NCI-H2227 (cell line): Measurements from ENCODE around the gene PTPRD.

Experiments used
- DNase-seq: peaks from one replicate; lab custom pipeline; 2025; ENCODE audit not compliant: unreplicated experiment; lab: John Stamatoyannopoulos, UW

The PTPRD gene

DNA sequence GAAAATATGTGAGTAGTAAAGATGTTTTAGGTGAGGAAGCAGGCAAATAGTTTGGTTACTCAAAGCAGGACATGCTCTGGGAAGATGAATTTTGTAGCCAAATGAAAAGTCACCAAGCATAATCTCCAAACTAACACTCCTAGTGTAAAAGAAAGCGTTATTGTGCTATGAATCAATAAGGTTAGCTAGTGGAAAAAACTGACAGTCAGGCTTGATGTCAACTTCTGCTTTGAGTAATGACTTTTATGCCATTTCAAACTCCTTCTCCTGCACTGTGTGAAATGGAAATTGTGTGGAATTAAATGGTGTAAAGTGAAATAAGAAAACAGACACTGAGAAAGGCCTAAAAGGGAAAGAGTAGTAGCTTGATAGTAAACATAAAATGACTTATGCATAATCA lies 2176.0 kb downstream of the PTPRD start:
- no peak for DNase-seq

DNA sequence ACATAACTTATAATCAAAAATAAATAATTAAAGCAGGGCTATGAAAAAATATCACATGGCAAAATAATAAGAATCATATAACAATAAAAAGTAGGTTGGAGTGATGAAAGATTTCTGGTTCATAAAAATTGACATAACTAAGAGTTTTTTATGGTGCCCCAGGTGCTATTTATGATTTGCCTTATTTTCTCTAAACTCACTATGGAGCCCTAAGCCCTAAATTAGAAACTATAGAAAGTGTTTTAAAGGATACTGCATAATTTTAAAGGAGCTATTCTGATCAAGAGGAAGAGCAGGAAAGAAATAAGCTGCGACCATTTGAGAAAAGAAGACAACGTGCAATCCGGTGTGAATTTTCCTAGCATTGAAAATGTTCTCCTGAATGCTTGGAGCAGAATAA lies 2178.2 kb downstream of the PTPRD start:
- no peak for DNase-seq

DNA sequence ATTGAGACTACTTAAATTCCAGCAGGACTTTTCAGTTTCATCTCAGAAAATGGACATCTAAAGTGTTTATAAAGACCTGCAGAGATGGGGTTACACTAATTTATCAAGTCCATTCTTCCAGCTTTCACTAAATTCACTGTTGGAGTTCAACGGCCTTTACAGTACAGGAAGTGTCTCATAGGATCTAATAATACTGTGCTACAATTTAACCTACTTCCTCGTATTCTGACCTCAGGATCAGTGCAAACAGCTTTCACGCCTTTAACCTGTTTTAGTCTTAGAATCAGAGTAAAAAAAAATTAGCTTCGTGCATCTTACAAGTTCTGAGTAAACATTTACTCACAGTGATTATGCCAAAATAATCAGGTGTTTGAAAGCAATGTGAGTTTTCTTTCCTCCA lies 2180.6 kb downstream of the PTPRD start:
- DNase-seq: no peak

DNA sequence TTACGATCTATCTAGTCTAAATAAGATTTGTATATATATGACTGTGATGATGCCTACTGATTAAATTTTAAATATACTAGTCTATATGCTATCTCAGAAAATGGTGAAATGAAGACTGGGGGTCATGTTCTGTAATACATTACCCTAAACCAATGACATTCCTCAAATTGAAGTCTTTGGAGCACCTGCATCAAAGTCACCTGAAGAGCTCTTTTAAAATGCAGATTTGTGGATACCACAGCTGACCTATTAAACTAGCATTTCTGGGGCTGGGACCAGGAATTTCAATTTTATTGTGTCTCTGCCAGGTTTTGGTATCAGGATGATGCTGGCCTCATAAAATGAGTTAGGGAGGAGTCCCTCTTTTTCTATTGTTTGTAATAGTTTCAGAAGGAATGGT lies 2181.3 kb downstream of the PTPRD start:
- DNase-seq: no peak

DNA sequence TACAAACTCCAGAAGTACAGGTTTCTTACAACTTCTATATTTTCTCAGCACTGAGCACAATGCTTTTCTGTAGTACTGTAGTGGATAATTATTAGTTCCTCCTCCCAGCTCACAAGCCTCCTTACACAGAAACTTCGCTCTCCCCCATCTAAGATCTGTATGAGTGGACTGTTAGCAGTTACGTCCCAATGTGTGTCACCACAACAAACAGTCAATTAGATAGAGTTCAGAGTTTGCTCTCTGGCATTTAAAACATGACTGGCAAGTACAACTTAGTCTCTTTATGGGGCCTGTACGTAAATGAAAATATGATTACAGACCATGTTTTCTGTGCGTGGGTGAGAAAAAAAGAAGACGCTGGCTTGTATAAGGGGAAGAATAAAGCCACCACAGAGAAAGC lies 2181.9 kb downstream of the PTPRD start:
- DNase-seq: peak; percentile 7

DNA sequence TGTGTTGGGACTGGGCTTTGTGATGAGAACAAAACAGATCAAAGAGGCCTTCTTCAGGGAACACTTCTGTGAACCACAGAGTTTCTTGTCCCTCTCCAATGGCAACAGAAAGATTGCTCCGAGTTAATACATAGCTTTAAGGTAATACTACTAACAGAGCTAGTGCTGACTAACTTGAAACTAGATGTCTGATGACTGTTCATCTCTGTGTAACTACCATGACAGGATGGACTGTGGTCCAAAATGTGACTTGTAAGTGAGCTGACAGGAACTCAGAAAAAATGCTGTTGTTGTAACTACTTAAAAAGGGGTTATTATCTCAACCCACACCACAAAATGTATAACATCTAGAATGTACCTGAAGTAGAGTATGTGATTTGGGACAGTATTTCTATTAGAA lies 2183.0 kb downstream of the PTPRD start:
- no peak for DNase-seq

DNA sequence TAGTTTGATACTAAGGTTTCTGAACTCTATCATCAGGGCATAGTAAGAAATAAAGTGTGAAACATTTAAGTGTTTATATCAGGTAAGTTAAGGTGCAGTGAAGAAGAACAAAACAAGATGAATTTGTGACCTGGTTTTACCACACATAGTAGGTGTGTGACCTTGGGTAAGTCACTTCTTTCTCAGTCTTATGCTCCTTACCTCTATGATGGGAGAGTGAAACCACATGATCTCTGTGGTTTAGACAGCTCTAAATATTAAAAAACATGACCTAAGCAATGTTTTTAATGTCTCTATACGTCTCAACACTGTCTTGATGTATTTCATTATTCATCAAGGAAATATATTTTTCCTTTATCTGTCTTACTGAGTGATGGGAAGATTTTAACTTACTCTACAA lies 2183.6 kb downstream of the PTPRD start:
- DNase-seq: no peak

DNA sequence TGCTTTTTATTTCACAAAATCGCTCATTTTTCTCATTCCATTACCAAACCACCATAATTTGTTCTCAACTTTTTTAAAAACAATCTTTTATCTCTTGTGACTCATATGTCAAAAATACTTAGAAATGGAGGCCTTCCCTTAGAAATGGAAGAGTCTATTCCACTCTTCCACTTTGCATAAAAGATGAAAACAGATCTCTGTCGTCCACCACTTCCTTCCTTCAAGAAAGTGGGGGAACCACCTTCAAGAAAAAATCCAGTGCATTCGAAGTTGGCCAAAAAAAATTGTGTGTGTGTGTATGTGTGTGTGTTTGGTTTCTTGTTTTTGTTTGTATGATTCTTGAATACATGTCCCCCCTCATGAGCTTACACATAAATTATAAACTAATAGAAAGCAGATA lies 2184.4 kb downstream of the PTPRD start:
- DNase-seq: no peak

DNA sequence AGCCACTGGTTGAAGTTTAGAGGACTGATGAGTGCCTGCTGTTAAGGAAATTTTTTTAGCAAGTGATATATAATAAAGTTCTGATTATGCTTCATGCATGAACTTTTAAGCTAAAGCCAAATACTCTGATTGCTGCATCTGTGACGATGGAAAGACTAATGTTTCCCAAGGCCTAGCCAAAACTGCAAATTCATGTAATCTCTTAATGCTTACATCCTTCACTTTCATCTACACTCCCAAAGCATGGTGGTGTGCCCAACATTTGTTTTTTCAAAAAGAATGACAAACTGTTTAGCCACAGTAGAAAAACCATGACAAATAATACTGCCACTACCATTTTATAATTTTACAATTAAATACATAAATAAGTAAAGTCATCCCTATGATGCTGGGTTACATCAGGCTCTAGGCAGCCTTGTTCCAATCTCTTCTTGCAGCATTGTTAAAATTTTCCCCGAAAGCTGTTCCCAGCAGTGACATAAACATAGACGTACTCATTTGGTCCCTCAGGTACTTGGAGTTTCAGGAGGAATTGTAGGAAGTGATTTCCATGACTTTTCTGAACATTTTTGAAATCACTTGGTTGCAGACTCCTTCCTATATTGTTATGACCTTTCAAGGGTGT lies 2187.9 kb downstream of the PTPRD start:
- DNase-seq: no peak

DNA sequence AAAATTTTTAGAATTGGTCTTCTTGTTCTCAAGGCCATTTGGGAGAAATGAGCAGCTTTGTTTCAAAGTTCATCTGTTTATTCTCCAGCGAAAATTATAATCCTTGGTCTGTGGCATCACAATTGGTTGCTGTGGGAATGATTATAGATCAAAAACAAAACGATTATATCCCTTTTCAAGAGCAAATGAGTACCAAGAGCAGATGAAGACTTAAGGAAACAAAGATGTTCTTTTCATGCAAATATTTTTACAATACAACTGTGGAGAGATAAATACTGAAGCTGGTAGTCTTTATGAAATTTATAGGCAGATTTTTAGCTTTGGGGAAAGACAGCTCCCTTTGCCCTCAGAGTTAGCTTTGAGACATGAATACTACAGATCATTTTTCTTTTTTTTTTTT lies 2192.4 kb downstream of the PTPRD start:
- DNase-seq: no peak

DNA sequence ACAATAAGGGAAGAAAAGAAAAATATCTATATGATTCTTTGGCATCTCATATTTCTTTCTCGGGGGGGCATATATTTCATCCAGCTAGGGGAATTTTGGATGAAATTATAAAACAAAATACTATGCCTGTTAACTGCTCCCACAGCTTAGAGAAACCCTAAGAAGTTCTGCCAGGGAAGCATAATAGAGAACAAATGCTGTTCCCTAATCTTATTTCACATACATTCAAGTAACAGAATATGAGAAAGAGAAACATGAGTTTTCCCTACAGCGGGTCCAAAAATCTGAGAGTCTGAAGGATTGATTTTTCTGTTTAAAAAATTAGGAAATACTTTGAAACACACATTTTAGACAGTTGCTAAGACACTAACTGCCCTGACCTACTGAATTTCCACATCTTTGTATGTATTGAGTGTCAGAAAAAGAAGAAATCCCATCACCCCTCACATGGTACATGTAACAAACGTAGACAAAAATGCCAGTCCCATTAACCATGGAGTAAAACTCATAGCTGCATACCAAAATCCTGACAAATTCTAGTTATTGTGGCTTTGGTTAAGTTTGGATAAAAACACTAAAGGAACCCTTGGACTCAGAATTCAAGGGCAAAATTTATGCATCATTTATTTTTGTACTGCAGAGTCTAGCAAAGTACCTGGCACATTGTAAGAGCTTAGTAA lies 2193.1 kb downstream of the PTPRD start:
- DNase-seq: no peak

DNA sequence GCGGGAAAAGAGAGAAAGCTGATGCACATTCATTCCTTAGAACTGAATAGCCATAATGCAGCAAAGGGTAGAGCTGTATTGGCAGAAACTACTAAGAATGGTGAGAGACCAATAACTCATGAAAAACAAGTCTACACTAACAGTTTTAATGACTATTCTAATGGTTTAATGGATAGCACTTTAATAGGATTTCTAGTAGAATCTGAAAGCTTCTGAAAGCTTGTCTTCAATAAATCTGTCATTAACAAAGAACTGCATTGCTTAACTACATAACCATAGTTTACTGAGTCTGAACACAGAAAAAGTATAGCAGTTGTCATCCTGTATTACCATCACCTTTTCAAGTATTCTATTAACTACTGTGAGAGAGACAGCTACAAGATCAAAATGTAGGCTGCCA lies 2195.5 kb downstream of the PTPRD start:
- DNase-seq: no peak

DNA sequence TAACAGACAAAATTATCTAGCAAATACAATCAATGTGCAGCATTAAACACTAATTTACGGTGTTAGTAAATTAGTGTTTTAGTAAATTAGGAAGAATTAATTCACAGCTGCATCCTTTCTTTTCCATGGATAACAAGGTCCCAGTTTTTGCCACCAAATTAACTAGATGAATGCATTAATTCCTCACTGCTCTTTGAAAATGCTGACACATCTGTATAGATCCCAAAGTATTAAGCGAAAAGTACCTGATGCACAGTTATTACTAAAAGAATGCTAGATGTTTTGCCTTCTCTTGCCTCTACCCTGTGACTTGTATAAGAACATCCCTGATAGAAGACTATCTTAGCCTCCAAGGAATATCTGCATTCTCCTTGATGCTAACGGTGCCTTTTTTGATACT lies 2200.5 kb downstream of the PTPRD start:
- DNase-seq: no peak

DNA sequence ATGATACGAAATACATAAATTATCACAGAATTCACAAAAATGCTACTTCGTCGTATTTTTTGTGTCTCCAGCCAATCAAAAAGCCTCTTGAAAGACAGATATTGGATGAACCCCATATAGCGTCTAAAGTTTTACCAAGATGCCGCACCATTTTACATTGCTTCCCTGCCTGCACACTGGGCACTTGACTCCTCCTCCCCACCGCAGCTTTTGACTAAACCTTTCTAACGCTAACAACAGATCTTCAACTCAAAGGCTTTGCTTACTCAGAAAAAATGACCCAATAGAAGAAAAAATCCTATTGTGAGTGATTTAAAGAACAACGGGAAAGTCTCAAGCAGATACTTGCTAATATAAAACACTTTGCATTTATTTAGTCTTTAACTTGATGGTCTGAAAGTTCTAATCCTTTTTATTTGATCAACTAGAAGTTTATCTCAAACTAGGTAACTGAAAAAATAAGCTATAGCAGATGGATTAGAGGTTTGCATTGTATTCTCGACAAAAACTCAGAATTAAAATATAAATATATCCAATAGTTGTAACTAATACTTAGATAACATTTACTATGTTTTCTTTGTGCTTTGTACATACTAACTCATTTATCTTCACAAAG lies 2204.1 kb downstream of the PTPRD start:
- DNase-seq: no peak

DNA sequence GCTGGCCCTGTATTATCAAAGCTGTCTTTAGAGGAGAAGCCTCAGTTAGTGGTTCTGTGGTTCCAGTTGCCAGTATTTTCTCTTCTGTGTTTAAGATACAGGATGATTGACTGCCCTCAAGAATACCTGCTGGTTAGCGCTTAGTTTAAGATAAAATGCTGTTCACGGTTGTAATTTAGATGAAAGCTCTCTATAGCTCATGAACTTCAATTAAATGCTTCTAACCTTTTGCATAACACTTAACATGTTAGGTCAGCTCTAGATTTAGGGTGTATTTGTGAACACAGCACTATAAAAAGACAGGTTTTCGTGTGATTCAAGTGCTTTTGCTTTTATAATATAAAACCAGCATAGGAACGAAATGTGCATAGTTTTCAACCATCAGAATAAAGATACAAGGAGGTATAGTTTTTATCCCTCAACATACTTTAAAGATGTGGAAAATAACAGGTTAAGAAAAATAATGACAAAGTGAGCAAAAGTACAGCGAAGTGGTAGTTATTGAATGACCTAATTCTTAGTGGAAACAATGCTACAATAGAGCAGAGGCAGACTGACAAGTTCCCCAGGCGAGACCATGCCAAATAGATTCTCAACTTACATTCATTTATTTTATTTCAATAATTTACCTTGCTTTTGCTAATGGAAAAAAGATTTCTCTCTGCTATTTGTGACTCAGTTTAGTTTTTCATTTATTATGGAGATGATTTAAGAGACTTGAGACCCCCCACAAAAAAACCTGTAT lies 2210.7 kb downstream of the PTPRD start:
- DNase-seq: peak; percentile 13

DNA sequence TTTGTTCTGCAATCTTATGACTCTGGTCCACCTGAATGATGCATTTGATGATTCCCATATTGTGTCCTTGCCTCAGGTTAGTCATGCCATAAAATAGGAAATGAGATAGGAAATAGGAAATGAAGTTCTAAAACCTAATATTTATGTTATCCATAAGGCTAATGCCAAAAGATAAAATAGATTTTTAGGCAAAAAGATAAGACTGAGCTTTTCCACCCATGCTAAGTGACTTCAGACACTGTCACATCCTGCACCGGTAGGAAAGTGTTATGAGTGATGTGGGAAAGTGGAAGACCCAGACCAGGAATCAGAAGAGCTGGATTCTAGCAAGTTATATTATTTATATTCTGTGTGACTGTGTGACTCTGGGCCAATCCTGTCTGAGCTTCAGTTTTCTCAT lies 2212.4 kb downstream of the PTPRD start:
- DNase-seq: no peak

DNA sequence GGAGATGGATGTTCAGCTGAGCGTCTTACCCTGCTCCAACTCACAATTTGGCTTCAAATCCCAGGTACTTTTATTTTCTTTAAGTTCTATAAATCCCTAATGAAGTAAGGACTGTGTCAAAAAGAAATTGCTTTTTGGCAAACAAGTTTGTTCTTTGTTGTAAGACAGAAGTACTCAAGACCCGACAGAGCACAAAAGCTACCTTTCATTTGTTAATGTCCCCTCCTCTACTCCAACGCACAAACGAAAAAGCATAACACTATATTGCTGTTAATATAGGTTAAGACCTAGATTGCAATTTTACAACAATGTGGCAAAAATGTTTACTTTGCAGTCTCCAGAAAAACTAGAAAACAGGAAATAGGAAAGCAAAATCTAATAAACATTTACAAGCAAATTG lies 2217.8 kb downstream of the PTPRD start:
- no peak for DNase-seq

DNA sequence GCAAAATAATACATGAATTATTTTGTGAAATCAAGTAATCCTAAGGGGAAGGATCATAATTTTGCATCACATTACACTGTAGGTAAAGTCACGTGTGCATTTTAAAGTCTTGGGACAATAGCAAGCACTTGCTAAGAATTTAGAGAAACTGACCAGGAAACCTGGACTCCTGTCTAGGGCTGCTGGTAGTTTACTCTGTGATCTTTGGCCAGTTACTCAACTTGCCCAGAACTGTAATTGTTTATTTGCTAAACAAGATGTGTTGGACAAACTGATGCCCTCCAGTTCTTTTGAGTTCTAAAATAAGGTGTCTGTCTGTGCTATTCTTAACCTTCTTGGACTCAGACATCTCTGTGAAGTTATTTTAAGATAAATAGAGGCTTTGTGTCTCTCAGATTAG lies 2218.5 kb downstream of the PTPRD start:
- no peak for DNase-seq

DNA sequence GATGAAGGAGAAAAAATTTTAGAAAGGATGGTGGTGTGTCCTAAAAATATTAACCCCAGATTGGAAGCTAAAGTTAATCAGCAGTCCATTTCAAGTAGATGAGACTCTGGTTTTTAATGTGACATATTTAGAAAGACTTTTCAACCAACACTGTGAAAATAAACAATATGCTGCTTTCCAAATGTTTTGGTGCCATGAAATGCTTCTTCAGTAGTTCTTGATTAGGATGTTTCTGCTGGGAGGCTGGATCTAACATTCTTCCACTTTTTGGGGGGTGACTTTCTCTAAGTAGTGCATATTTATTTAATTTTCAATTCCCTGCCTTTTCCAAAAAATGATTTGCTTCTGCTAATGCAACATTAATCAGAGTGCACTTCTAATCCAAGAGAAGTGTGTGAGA lies 2219.9 kb downstream of the PTPRD start:
- no peak for DNase-seq

DNA sequence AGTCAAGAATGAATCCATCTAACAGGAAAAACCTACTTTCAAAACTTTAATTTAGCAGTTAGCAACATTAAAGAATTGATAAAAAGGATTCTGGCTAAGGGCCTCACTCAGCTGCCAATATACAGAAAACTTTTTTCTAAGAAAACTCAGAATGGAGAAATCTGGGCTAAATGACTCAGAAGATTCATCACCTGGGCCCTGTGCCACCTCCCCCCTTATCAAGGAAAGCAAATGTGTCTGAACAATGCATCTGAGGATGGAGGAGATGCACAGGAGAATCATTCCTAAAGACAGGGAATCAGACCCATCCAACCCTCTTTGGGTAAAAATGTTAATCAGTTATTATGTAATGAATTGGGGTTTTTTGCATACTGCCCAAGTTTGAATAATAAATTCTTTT lies 2221.2 kb downstream of the PTPRD start:
- no peak for DNase-seq

DNA sequence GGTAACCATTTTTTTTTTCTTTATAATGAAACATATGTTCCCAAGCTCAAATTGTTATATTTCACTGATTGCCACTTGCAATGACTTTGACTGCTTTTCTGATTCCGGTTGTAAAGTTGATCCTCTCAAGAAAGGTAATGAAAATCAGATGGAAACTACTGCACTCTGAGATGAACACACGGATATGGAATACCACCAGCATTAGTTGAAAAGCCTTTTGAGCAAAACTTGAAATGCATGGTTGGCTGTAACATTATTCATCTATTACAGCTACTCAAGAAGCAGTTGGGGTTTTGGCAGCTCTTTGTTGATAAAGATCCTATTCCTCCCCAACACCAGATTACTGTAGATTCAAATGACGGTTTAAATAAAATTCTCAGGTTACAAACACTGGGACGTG lies 2221.7 kb downstream of the PTPRD start:
- no peak for DNase-seq

DNA sequence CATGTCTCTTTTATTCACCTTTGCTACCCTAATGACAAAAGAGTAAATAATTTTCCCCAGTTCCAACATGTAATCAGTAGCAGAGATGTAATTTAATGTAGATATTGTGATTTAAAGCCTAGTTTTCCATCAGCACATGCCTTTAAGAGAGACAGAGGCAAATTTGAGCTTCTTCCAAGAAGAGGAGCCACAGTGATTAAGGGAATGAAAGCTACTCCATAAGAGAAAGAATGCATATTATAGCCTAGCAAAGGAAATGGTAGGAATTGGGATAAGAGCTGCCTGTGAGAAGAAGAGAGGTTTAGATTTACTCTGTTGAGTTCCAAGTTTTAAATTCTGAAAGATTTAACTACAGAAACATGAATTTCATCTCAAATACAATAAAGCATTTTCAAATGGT lies 2222.2 kb downstream of the PTPRD start:
- peak; percentile 76 for DNase-seq
